Osteoblast (primary cell): Measurements from ENCODE around the gene MNAT1. TPM values are rescaled to one million over a fixed set of nuclear protein-coding genes. Genes with fewer than 3 reads are reported as not detected.
A peak's percentile ranks its signal among the peaks of the same experiment; 100 is the strongest.

ENCODE experiments used
- DNase-seq: peaks from one replicate; pipeline ENCODE4 v3.0.0; 2011; ENCODE audit warnings: low spot score, mixed read lengths; ENCODE audit not compliant: insufficient read length; ENCODE audit errors: missing footprints
- H2AFZ ChIP-seq: 2 replicates; pipeline ENCODE4 v1.6.0; 2011; ENCODE audit warnings: mild to moderate bottlenecking, low read length
- H3K27ac ChIP-seq: 2 replicates; pipeline ENCODE4 v1.5.1; 2011; ENCODE audit warnings: mild to moderate bottlenecking, low read depth, low read length, moderate library complexity
- H3K27me3 ChIP-seq: 2 replicates; pipeline ENCODE4 v1.6.0; 2012; ENCODE audit warnings: mild to moderate bottlenecking, control low read depth, inconsistent platforms, low read length, moderate library complexity; ENCODE audit not compliant: insufficient read depth
- H3K36me3 ChIP-seq: 2 replicates; pipeline ENCODE4 v1.5.1; 2011; ENCODE audit warnings: mild to moderate bottlenecking, low read length, control low read depth, moderate library complexity; ENCODE audit not compliant: insufficient read depth
- H3K4me1 ChIP-seq: 2 replicates; pipeline ENCODE4 v1.5.1; 2011; ENCODE audit warnings: mild to moderate bottlenecking, low read length, control low read depth, moderate library complexity; ENCODE audit not compliant: insufficient read depth
- H3K4me2 ChIP-seq: 2 replicates; pipeline ENCODE4 v1.6.0; 2011; ENCODE audit warnings: mild to moderate bottlenecking, low read length; ENCODE audit not compliant: insufficient read depth
- H3K4me3 ChIP-seq: fragments of 200-600 bp; sonication (generic); 3 replicates; pipeline ENCODE4 v1.5.1; 2012; ENCODE audit warnings: mild to moderate bottlenecking, low read length, inconsistent platforms; ENCODE audit not compliant: insufficient read depth
- H3K79me2 ChIP-seq: 2 replicates; pipeline ENCODE4 v1.6.0; 2012; ENCODE audit warnings: mild to moderate bottlenecking, low read length, control low read depth, inconsistent platforms; ENCODE audit not compliant: insufficient read depth
- H3K9me3 ChIP-seq: 2 replicates; pipeline ENCODE4 v1.5.1; 2011; ENCODE audit warnings: low read depth, low read length, control low read depth
- H4K20me1 ChIP-seq: 2 replicates; pipeline ENCODE4 v1.6.0; 2012; ENCODE audit warnings: mild to moderate bottlenecking, low read length, control low read depth; ENCODE audit not compliant: insufficient read depth
- CTCF ChIP-seq: IDR thresholded peaks from 2 replicates; pipeline ENCODE4 v1.5.1; 2011; ENCODE audit warnings: mild to moderate bottlenecking, low read depth, low read length, moderate library complexity; ENCODE audit errors: extremely low read depth
- total RNA-seq: library from RNA; depleted of rRNA; stranded (reverse); fragments of >200 nt; gene quantifications from 2 replicates; pipeline ENCODE4 v1.2.3, GENCODE V29; 2012

Gene MNAT1
- total RNA-seq, 1 donor = 51.4 TPM

- Histone ChIP-seq H3K4me2 (no peak overlapping the region), H4K20me1 (no peaks in the 10 kb centered on the region), H2AFZ (no peak overlapping the region), H3K36me3 (peaks cover 8% of the 10 kb centered on the region), H3K4me3 (no peak overlapping the region), H3K27me3 (no peaks in the 10 kb centered on the region), H3K27ac (no peak overlapping the region), H3K9me3 (no peaks in the 10 kb centered on the region), H3K4me1 (no peaks in the 10 kb centered on the region), H3K79me2 (no peaks in the 10 kb centered on the region)
- TF ChIP-seq CTCF = no peak
- DNase-seq = peak; percentile 39
Observed at GRCh38 chr14:60807971-60808370, 73.4 kb downstream of the MNAT1 start.

- H3K4me3 ChIP-seq = no peak overlapping the region
- no peak overlapping the region for H3K27ac ChIP-seq
- H3K27me3 ChIP-seq = no peaks in the 10 kb centered on the region
- H2AFZ ChIP-seq = no peak overlapping the region
- no peak overlapping the region for H3K4me2 ChIP-seq
- H3K79me2 ChIP-seq = no peaks in the 10 kb centered on the region
- no peaks in the 10 kb centered on the region for H4K20me1 ChIP-seq
- DNase-seq = no peak
- no peak for TF ChIP-seq CTCF
- H3K9me3 ChIP-seq = no peaks in the 10 kb centered on the region
- peaks cover 14% of the 10 kb centered on the region for H3K36me3 ChIP-seq
- H3K4me1 ChIP-seq = no peaks in the 10 kb centered on the region
Observed at GRCh38 chr14:60812987-60813386, 78.4 kb downstream of the MNAT1 start.

- Histone ChIP-seq H3K4me3 (no peak overlapping the region), H4K20me1 (no peaks in the 10 kb centered on the region), H3K4me2 (no peak overlapping the region), H3K27ac (no peak overlapping the region), H3K9me3 (no peaks in the 10 kb centered on the region), H3K36me3 (peaks cover 14% of the 10 kb centered on the region), H3K4me1 (no peaks in the 10 kb centered on the region), H3K79me2 (no peaks in the 10 kb centered on the region), H3K27me3 (no peaks in the 10 kb centered on the region), H2AFZ (no peak overlapping the region)
- no peak for TF ChIP-seq CTCF
- DNase-seq = no peak
Observed at GRCh38 chr14:60815371-60815770, 80.8 kb downstream of the MNAT1 start.

- no peak overlapping the region for H2AFZ ChIP-seq
- no peak overlapping the region for H3K4me3 ChIP-seq
- H3K9me3 ChIP-seq = no peaks in the 10 kb centered on the region
- no peak for TF ChIP-seq CTCF
- H3K27me3 ChIP-seq = no peaks in the 10 kb centered on the region
- no peak for DNase-seq
- H3K4me1 ChIP-seq = no peaks in the 10 kb centered on the region
- no peak overlapping the region for H3K4me2 ChIP-seq
- no peaks in the 10 kb centered on the region for H4K20me1 ChIP-seq
- no peak overlapping the region for H3K27ac ChIP-seq
- peaks cover 14% of the 10 kb centered on the region for H3K36me3 ChIP-seq
- no peaks in the 10 kb centered on the region for H3K79me2 ChIP-seq
Observed at GRCh38 chr14:60817113-60817512, 82.6 kb downstream of the MNAT1 start.
